Activated CD8-positive, alpha-beta T cell treated with anti-CD3 and anti-CD28 coated beads for 36 hours (primary cell): ENCODE data around the gene C11orf65. TPM values are rescaled to one million over a fixed set of nuclear protein-coding genes. Genes with fewer than 3 reads are reported as not detected.

ENCODE experiments used
- ATAC-seq: fragments of 200-7000 bp; cut with Tn5 transposase; one replicate; pipeline ENCODE4 v1.10.0; 2021; ENCODE audit warnings: mild to moderate bottlenecking, moderate library complexity
- CTCF ChIA-PET: fragments of 350-600 bp; sonication (Branson Sonifier 250); formaldehyde crosslinking; loops from one replicate; lab custom pipeline; 2021; ENCODE audit warnings: antibody characterized with exemption; lab: Charles Lee
- POLR2A ChIA-PET: fragments of 350-600 bp; sonication (Branson Sonifier 250); formaldehyde crosslinking; loops from one replicate; lab custom pipeline; 2021; ENCODE audit warnings: antibody characterized with exemption; lab: Charles Lee
- DNase-seq: peaks from one replicate; pipeline ENCODE4 v3.0.0-alpha.2; 2020
- H3K27ac Mint-ChIP-seq: one replicate; pipeline ENCODE4 v1.8.0; 2021; ENCODE audit warnings: mild to moderate bottlenecking, mixed read lengths
- H3K27me3 Mint-ChIP-seq: one replicate; pipeline ENCODE4 v1.8.0; 2021; ENCODE audit warnings: mixed read lengths
- H3K36me3 Mint-ChIP-seq: one replicate; pipeline ENCODE4 v1.8.0; 2021; ENCODE audit warnings: low read depth, mixed read lengths
- H3K4me1 Mint-ChIP-seq: one replicate; pipeline ENCODE4 v1.8.0; 2021; ENCODE audit warnings: low read depth, mixed read lengths
- H3K4me3 Mint-ChIP-seq: one replicate; pipeline ENCODE4 v1.8.0; 2021; ENCODE audit warnings: mild to moderate bottlenecking, moderate library complexity, mixed read lengths
- H3K9me3 Mint-ChIP-seq: one replicate; pipeline ENCODE4 v1.8.0; 2021; ENCODE audit warnings: mixed read lengths
- intact Hi-C: fragments of 100-400 bp; cut with micrococcal nuclease; formaldehyde crosslinking; loops from one replicate; pipeline ENCODE4 v1.10.0; 2022
- total RNA-seq, 2 experiments: library from RNA; stranded (reverse); gene quantifications; one replicate each; pipeline ENCODE4 v1.2.3, GENCODE V29; 2021
- TF ChIP-seq, protein P1 (sequence below): fragments of 200-600 bp; IDR thresholded peaks from one replicate; pipeline ENCODE4 v1.8.0; 2022; ENCODE audit warnings: antibody characterized with exemption, mild to moderate bottlenecking

The C11orf65 gene
- total RNA-seq, 2 experiments from 2014 or later = 1.1 to 2.3 TPM

DNA sequence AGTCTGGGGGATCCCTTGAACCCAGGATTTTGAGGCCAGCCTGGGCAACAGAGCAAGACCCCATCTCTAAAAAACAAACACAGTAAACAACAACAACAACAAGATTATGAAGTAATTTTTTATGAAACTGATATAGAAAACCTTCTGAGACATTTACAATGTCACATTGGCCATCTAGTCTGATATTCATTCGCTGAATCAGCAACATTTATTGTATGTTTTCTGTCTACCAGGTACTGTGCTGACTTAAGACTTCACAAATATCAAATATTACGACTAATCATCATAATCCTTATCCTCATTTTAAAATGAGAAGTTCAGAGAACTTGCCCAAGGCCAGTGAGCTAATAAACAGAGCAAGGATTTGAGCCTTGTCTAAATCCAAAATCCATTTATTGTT is 123.6 kb downstream of the C11orf65 start:
- Mint-ChIP-seq H3K27me3 (no peaks in the 10 kb centered on the region), H3K27ac (peak overlapping the region; percentile 47), H3K9me3 (no peaks in the 10 kb centered on the region), H3K4me1 (peaks cover 50% of the 10 kb centered on the region), H3K36me3 (peaks cover 12% of the 10 kb centered on the region), H3K4me3 (no peak overlapping the region)
- ChIA-PET POLR2A (interaction anchor here (2.1 kb wide), 1 partner anchor 123 kb away, joined by 6 read pairs; no protein-coding TSS in a partner anchor), CTCF (no interaction called here)
- TF ChIP-seq, protein P1, sequence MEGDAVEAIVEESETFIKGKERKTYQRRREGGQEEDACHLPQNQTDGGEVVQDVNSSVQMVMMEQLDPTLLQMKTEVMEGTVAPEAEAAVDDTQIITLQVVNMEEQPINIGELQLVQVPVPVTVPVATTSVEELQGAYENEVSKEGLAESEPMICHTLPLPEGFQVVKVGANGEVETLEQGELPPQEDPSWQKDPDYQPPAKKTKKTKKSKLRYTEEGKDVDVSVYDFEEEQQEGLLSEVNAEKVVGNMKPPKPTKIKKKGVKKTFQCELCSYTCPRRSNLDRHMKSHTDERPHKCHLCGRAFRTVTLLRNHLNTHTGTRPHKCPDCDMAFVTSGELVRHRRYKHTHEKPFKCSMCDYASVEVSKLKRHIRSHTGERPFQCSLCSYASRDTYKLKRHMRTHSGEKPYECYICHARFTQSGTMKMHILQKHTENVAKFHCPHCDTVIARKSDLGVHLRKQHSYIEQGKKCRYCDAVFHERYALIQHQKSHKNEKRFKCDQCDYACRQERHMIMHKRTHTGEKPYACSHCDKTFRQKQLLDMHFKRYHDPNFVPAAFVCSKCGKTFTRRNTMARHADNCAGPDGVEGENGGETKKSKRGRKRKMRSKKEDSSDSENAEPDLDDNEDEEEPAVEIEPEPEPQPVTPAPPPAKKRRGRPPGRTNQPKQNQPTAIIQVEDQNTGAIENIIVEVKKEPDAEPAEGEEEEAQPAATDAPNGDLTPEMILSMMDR = no peak
- intact Hi-C loops = no loop called here
- DNase-seq (no peak), ATAC-seq (no peak)

DNA sequence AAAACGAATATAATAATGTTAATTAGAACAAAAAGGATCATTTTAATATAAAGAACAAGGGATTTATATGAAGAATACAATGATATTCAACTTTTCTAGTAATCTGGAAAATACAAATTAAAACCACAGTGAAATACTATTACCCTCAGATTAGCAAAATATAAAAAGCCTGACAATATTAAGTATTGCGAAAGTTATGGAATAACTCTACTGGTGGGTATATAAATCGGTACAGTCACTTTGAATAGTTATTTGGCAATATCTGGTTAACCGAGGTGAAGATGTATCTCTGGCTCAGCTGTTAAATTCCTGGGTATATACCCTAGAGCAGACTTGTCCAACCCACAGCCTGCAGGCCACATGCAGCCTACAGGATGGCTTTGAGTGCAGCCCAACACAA is 125.7 kb downstream of the C11orf65 start:
- POLR2A ChIA-PET = interaction anchor here (1.2 to 2.1 kb wide), 2 partner anchors 118 to 120 kb away, joined by 3 to 6 read pairs; no protein-coding TSS in a partner anchor
- intact Hi-C loops = no loop called here
- Mint-ChIP-seq H3K27me3 (no peaks in the 10 kb centered on the region), H3K9me3 (no peaks in the 10 kb centered on the region), H3K27ac (no peak overlapping the region), H3K4me3 (no peak overlapping the region), H3K36me3 (peaks cover 16% of the 10 kb centered on the region), H3K4me1 (peaks cover 60% of the 10 kb centered on the region)
- no peak for DNase-seq
- TF ChIP-seq, protein P1 = no peak
- no peak for ATAC-seq
- CTCF ChIA-PET = interaction anchor here (0.9 to 1.3 kb wide), 2 partner anchors 306 to 314 kb away, joined by 3 read pairs; no protein-coding TSS in a partner anchor

DNA sequence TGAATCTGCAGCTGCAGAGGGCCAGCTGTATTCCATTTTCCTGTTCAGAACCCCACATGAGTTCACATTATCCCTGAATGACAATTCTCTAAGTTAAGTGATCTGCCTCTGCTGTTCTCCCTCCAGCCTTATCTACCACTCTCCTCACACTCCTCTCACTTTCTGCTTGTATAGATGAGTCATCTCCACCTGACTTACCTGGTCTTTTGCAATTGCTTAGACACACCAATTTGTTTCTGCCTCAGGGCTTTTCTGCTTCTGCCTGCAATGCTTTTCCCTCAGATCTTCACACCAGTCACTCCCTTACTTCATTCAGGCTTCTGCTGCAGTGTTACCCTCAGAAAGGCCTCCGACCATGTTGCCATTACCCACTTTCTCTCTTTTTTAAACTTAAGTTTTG is 126.4 kb downstream of the C11orf65 start:
- Mint-ChIP-seq H3K36me3 (peaks cover 18% of the 10 kb centered on the region), H3K27ac (peak overlapping the region; percentile 14)
- intact Hi-C loops = no loop called here

DNA sequence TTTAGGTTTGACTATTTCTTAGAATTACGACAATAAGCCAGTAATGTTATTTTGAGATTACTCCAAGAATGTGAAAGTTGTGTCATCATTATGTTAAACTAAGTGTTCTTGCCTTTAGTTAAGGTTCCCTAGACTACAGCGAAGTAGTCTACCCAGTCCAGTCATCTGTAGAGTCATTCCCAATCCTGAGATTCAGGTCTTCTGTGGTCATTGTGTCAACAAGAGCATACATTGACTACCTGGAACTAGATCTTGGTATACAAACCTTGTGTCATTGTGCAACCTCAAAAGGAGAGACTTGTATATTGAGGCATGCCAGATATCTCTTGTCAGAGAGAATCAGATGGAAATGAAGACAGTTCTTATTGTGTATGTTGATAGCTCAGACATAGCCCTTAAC is 128.6 kb downstream of the C11orf65 start:
- H3K27ac Mint-ChIP-seq = peak overlapping the region; percentile 25
- H3K9me3 Mint-ChIP-seq = no peaks in the 10 kb centered on the region
- ChIA-PET CTCF (interaction anchor here (1.1 kb wide), 1 partner anchor 9 kb away, joined by 3 read pairs; no protein-coding TSS in a partner anchor), POLR2A (interaction anchor here (0.9 kb wide), 1 partner anchor 20 kb away, joined by 3 read pairs; no protein-coding TSS in a partner anchor)
- no peak overlapping the region for H3K4me3 Mint-ChIP-seq
- H3K27me3 Mint-ChIP-seq = no peaks in the 10 kb centered on the region
- H3K4me1 Mint-ChIP-seq = peaks cover 44% of the 10 kb centered on the region
- no peak for DNase-seq
- peaks cover 28% of the 10 kb centered on the region for H3K36me3 Mint-ChIP-seq
- ATAC-seq = no peak
- TF ChIP-seq, protein P1 = no peak
- intact Hi-C loops = no loop called here

More for the DNA sequence above, 126.4 kb downstream of the C11orf65 start:
- POLR2A ChIA-PET = interaction anchor here (1.2 kb wide), 1 partner anchor 117 kb away, joined by 3 read pairs; no protein-coding TSS in a partner anchor
- CTCF ChIA-PET = no interaction called here
- Mint-ChIP-seq H3K4me1 (peaks cover 60% of the 10 kb centered on the region), H3K9me3 (no peaks in the 10 kb centered on the region), H3K4me3 (no peak overlapping the region), H3K27me3 (no peaks in the 10 kb centered on the region)
- TF ChIP-seq, protein P1 = no peak
- ATAC-seq (peak; percentile 78), DNase-seq (no peak)

DNA sequence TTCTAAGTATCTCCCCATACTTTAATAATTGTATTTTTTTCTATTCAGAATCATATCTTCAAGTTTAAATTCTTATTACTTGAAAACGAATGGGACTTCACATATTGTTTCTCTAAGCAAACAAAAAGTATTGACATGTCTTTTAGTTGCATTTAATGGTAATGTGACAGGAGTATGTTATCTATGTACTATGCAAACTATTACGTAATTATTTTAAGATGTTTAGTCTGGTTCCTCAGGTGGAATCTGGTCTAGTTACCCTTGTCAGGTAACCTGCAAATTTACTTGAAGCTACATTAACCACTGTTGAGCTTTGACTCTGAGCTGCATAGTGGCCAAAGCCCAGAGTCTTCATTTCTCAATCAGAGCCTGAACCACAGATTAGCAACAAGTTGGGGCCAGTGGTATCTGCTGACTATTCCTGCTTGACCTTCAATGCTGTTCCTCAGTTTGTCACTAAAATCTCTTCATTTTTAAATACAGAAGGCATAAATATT is 133.9 kb downstream of the C11orf65 start:
- H3K9me3 Mint-ChIP-seq = no peaks in the 10 kb centered on the region
- H3K4me1 Mint-ChIP-seq = peaks cover 11% of the 10 kb centered on the region
- POLR2A ChIA-PET = no interaction called here
- ATAC-seq (no peak), DNase-seq (no peak)
- TF ChIP-seq, protein P1 = no peak
- no peak overlapping the region for H3K4me3 Mint-ChIP-seq
- intact Hi-C loops = no loop called here
- no peak overlapping the region for H3K27ac Mint-ChIP-seq
- peaks cover 41% of the 10 kb centered on the region for H3K36me3 Mint-ChIP-seq
- CTCF ChIA-PET = interaction anchor here (1.2 kb wide), 1 partner anchor 12 kb away, joined by 4 read pairs; no protein-coding TSS in a partner anchor
- no peaks in the 10 kb centered on the region for H3K27me3 Mint-ChIP-seq
